HG03565 (cell line): Measurements from ENCODE around the gene MAN1C1.

Experiments used
- ATAC-seq: cut with Tn5 transposase; IDR thresholded peaks from one replicate; pipeline ENCODE4 v1.9.1; 2021; ENCODE audit warnings: mild to moderate bottlenecking, moderate library complexity; ENCODE audit not compliant: unreplicated experiment

The MAN1C1 gene

GRCh38 chr1:25707280-25708016 is 90.9 kb downstream of the MAN1C1 start:
- no peak for ATAC-seq

GRCh38 chr1:25710583-25711347 is 94.2 kb downstream of the MAN1C1 start:
- ATAC-seq: no peak

GRCh38 chr1:25711555-25712298 is 95.1 kb downstream of the MAN1C1 start:
- ATAC-seq: no peak

- no peak for ATAC-seq
Observed at GRCh38 chr1:25712299-25712970, 95.8 kb downstream of the MAN1C1 start.

GRCh38 chr1:25713961-25714360 is 97.4 kb downstream of the MAN1C1 start:
- no peak for ATAC-seq

- no peak for ATAC-seq
Observed at GRCh38 chr1:25714372-25714931, 97.9 kb downstream of the MAN1C1 start.

- no peak for ATAC-seq
Observed at GRCh38 chr1:25715888-25716287, 99.3 kb downstream of the MAN1C1 start.

GRCh38 chr1:25716320-25716719 is 99.7 kb downstream of the MAN1C1 start:
- ATAC-seq: no peak

GRCh38 chr1:25718732-25719131 is 102.1 kb downstream of the MAN1C1 start:
- ATAC-seq: no peak

- ATAC-seq: no peak
Observed at GRCh38 chr1:25720624-25721023, 104.0 kb downstream of the MAN1C1 start.

GRCh38 chr1:25723250-25723880 is 106.8 kb downstream of the MAN1C1 start:
- ATAC-seq: no peak

GRCh38 chr1:25724201-25724600 is 107.6 kb downstream of the MAN1C1 start:
- no peak for ATAC-seq

- ATAC-seq: no peak
Observed at GRCh38 chr1:25724966-25725365, 108.4 kb downstream of the MAN1C1 start.

- ATAC-seq: no peak
Observed at GRCh38 chr1:25725482-25725881, 108.9 kb downstream of the MAN1C1 start.

- ATAC-seq: no peak
Observed at GRCh38 chr1:25727088-25727487, 110.5 kb downstream of the MAN1C1 start.

GRCh38 chr1:25727635-25728286 is 111.2 kb downstream of the MAN1C1 start:
- ATAC-seq: no peak

- no peak for ATAC-seq
Observed at GRCh38 chr1:25728301-25728935, 111.8 kb downstream of the MAN1C1 start.

GRCh38 chr1:25729045-25729444 is 112.5 kb downstream of the MAN1C1 start:
- ATAC-seq: no peak
